Measurements from ENCODE around the gene PPP2R2C.
A peak's percentile ranks its signal among the peaks of the same experiment; 100 is the strongest.

The PPP2R2C gene

GRCh38 chr4:6322067-6322760, 150.2 kb downstream of the PPP2R2C start:
- Histone ChIP-seq H3K27me3 (ENCODE audit: control insufficient read depth, insufficient read depth, low read length) (no peaks in the 10 kb centered on the region), H3K9me3 (ENCODE audit: control insufficient read depth, insufficient read depth, low read length) (no peaks in the 10 kb centered on the region), H3K4me3 (ENCODE audit: low read depth, low read length) (no peak overlapping the region), H3K4me1 (ENCODE audit: control insufficient read depth, insufficient read depth, low read length) (no peaks in the 10 kb centered on the region; the same call in 1 of the 2 replicates), H3K36me3 (ENCODE audit: control insufficient read depth, insufficient read depth, low read length) (no peaks in the 10 kb centered on the region), H3K27ac (ENCODE audit: low read depth, low read length) (no peak overlapping the region), H3K9ac (ENCODE audit: low read depth, low read length) (no peak overlapping the region)

- Histone ChIP-seq H3K4me3 (ENCODE audit: low read depth, low read length) (no peak overlapping the region), H3K9me3 (ENCODE audit: control insufficient read depth, insufficient read depth, low read length) (no peaks in the 10 kb centered on the region), H3K4me1 (ENCODE audit: control insufficient read depth, insufficient read depth, low read length) (no peaks in the 10 kb centered on the region; the same call in 1 of the 2 replicates), H3K27me3 (ENCODE audit: control insufficient read depth, insufficient read depth, low read length) (no peaks in the 10 kb centered on the region), H3K27ac (ENCODE audit: low read depth, low read length) (no peak overlapping the region), H3K9ac (ENCODE audit: low read depth, low read length) (no peak overlapping the region), H3K36me3 (ENCODE audit: control insufficient read depth, insufficient read depth, low read length) (no peaks in the 10 kb centered on the region)
Observed at GRCh38 chr4:6321361-6321760, 151.1 kb downstream of the PPP2R2C start.

GRCh38 chr4:6320663-6321062, 151.8 kb downstream of the PPP2R2C start:
- H3K27me3 ChIP-seq (ENCODE audit: control insufficient read depth, insufficient read depth, low read length): no peaks in the 10 kb centered on the region
- no peak overlapping the region for H3K9ac ChIP-seq (ENCODE audit: low read depth, low read length)
- no peak overlapping the region for H3K27ac ChIP-seq (ENCODE audit: low read depth, low read length)
- H3K4me1 ChIP-seq (ENCODE audit: control insufficient read depth, insufficient read depth, low read length): no peaks in the 10 kb centered on the region; the same call in 1 of the 2 replicates
- no peak overlapping the region for H3K4me3 ChIP-seq (ENCODE audit: low read depth, low read length)
- no peaks in the 10 kb centered on the region for H3K9me3 ChIP-seq (ENCODE audit: control insufficient read depth, insufficient read depth, low read length)
- H3K36me3 ChIP-seq (ENCODE audit: control insufficient read depth, insufficient read depth, low read length): no peaks in the 10 kb centered on the region

GRCh38 chr4:6319530-6320150, 152.8 kb downstream of the PPP2R2C start:
- no peaks in the 10 kb centered on the region for H3K27me3 ChIP-seq (ENCODE audit: control insufficient read depth, insufficient read depth, low read length)
- no peak overlapping the region for H3K27ac ChIP-seq (ENCODE audit: low read depth, low read length)
- H3K36me3 ChIP-seq (ENCODE audit: control insufficient read depth, insufficient read depth, low read length): no peaks in the 10 kb centered on the region

GRCh38 chr4:6318206-6318605, 154.2 kb downstream of the PPP2R2C start:
- Histone ChIP-seq H3K27me3 (ENCODE audit: control insufficient read depth, insufficient read depth, low read length) (no peaks in the 10 kb centered on the region), H3K27ac (ENCODE audit: low read depth, low read length) (no peak overlapping the region), H3K4me3 (ENCODE audit: low read depth, low read length) (no peak overlapping the region), H3K9ac (ENCODE audit: low read depth, low read length) (no peak overlapping the region), H3K36me3 (ENCODE audit: control insufficient read depth, insufficient read depth, low read length) (no peaks in the 10 kb centered on the region), H3K9me3 (ENCODE audit: control insufficient read depth, insufficient read depth, low read length) (no peaks in the 10 kb centered on the region), H3K4me1 (ENCODE audit: control insufficient read depth, insufficient read depth, low read length) (no peaks in the 10 kb centered on the region)

More at GRCh38 chr4:6319530-6320150, 152.8 kb downstream of the PPP2R2C start:
- no peaks in the 10 kb centered on the region for H3K9me3 ChIP-seq (ENCODE audit: control insufficient read depth, insufficient read depth, low read length)
- H3K9ac ChIP-seq (ENCODE audit: low read depth, low read length): no peak overlapping the region
- no peak overlapping the region for H3K4me3 ChIP-seq (ENCODE audit: low read depth, low read length)
- no peaks in the 10 kb centered on the region; the same call in 1 of the 2 replicates for H3K4me1 ChIP-seq (ENCODE audit: control insufficient read depth, insufficient read depth, low read length)

GRCh38 chr4:6316461-6317003, 155.9 kb downstream of the PPP2R2C start:
- Histone ChIP-seq H3K9ac (ENCODE audit: low read depth, low read length) (no peak overlapping the region), H3K9me3 (ENCODE audit: control insufficient read depth, insufficient read depth, low read length) (no peaks in the 10 kb centered on the region), H3K36me3 (ENCODE audit: control insufficient read depth, insufficient read depth, low read length) (no peaks in the 10 kb centered on the region), H3K4me1 (ENCODE audit: control insufficient read depth, insufficient read depth, low read length) (no peaks in the 10 kb centered on the region), H3K27ac (ENCODE audit: low read depth, low read length) (no peak overlapping the region), H3K4me3 (ENCODE audit: low read depth, low read length) (no peak overlapping the region), H3K27me3 (ENCODE audit: control insufficient read depth, insufficient read depth, low read length) (no peaks in the 10 kb centered on the region)

- Histone ChIP-seq H3K4me3 (ENCODE audit: low read depth, low read length) (no peak overlapping the region), H3K4me1 (ENCODE audit: control insufficient read depth, insufficient read depth, low read length) (no peaks in the 10 kb centered on the region)
Observed at GRCh38 chr4:6313216-6313615, 159.2 kb downstream of the PPP2R2C start.

GRCh38 chr4:6309777-6310176, 162.6 kb downstream of the PPP2R2C start:
- no peak overlapping the region for H3K9ac ChIP-seq (ENCODE audit: low read depth, low read length)
- H3K27ac ChIP-seq (ENCODE audit: low read depth, low read length): no peak overlapping the region
- H3K4me3 ChIP-seq (ENCODE audit: low read depth, low read length): peak overlapping the region; percentile 72
- H3K36me3 ChIP-seq (ENCODE audit: control insufficient read depth, insufficient read depth, low read length): no peaks in the 10 kb centered on the region
- H3K27me3 ChIP-seq (ENCODE audit: control insufficient read depth, insufficient read depth, low read length): peaks cover 24% of the 10 kb centered on the region
- no peaks in the 10 kb centered on the region for H3K4me1 ChIP-seq (ENCODE audit: control insufficient read depth, insufficient read depth, low read length)
- H3K9me3 ChIP-seq (ENCODE audit: control insufficient read depth, insufficient read depth, low read length): peaks cover 3% of the 10 kb centered on the region; the same call in 1 of the 2 replicates

More at GRCh38 chr4:6313216-6313615, 159.2 kb downstream of the PPP2R2C start:
- Histone ChIP-seq H3K36me3 (ENCODE audit: control insufficient read depth, insufficient read depth, low read length) (no peaks in the 10 kb centered on the region), H3K9ac (ENCODE audit: low read depth, low read length) (no peak overlapping the region), H3K27ac (ENCODE audit: low read depth, low read length) (no peak overlapping the region), H3K9me3 (ENCODE audit: control insufficient read depth, insufficient read depth, low read length) (peaks cover 3% of the 10 kb centered on the region; the same call in 1 of the 2 replicates), H3K27me3 (ENCODE audit: control insufficient read depth, insufficient read depth, low read length) (peaks cover 21% of the 10 kb centered on the region)

- Histone ChIP-seq H3K4me1 (ENCODE audit: control insufficient read depth, insufficient read depth, low read length) (no peaks in the 10 kb centered on the region), H3K9me3 (ENCODE audit: control insufficient read depth, insufficient read depth, low read length) (peaks cover 3% of the 10 kb centered on the region; the same call in 1 of the 2 replicates), H3K27ac (ENCODE audit: low read depth, low read length) (peak overlapping the region; percentile 20), H3K9ac (ENCODE audit: low read depth, low read length) (no peak overlapping the region), H3K36me3 (ENCODE audit: control insufficient read depth, insufficient read depth, low read length) (no peaks in the 10 kb centered on the region), H3K4me3 (ENCODE audit: low read depth, low read length) (peak overlapping the region; percentile 72), H3K27me3 (ENCODE audit: control insufficient read depth, insufficient read depth, low read length) (peaks cover 24% of the 10 kb centered on the region)
Observed at GRCh38 chr4:6308899-6309643, 163.3 kb downstream of the PPP2R2C start.

- no peak overlapping the region for H3K4me3 ChIP-seq (ENCODE audit: low read depth, low read length)
- H3K9me3 ChIP-seq (ENCODE audit: control insufficient read depth, insufficient read depth, low read length): peaks cover 3% of the 10 kb centered on the region; the same call in 1 of the 2 replicates
Observed at GRCh38 chr4:6307891-6308290, 164.5 kb downstream of the PPP2R2C start.

More at GRCh38 chr4:6307891-6308290, 164.5 kb downstream of the PPP2R2C start:
- H3K36me3 ChIP-seq (ENCODE audit: control insufficient read depth, insufficient read depth, low read length): peaks cover 2% of the 10 kb centered on the region
- H3K4me1 ChIP-seq (ENCODE audit: control insufficient read depth, insufficient read depth, low read length): no peaks in the 10 kb centered on the region
- H3K27ac ChIP-seq (ENCODE audit: low read depth, low read length): no peak overlapping the region
- H3K27me3 ChIP-seq (ENCODE audit: control insufficient read depth, insufficient read depth, low read length): peaks cover 24% of the 10 kb centered on the region
- H3K9ac ChIP-seq (ENCODE audit: low read depth, low read length): no peak overlapping the region

Data from HUES48 (cell line).